HepG2 (cell line): Measurements from ENCODE around the gene MAB21L1. TPM values are rescaled to one million over a fixed set of nuclear protein-coding genes. Genes with fewer than 3 reads are reported as not detected.

ENCODE experiments used
- ATAC-seq: fragments of 200-7000 bp; cut with Tn5 transposase; 3 replicates; pipeline ENCODE4 v1.9.1; 2020; ENCODE audit warnings: mild to moderate bottlenecking, moderate library complexity
- BruUV-seq: library from RNA; stranded (reverse); fragments of 400-500 nt; replicated peaks from 2 replicates; lab custom pipeline; 2021; lab: Mats Ljungman, UMichigan
- CTCF ChIA-PET: fragments of 300-600 bp; formaldehyde crosslinking; extraction: SDS; loops from one replicate; lab custom pipeline; 2021; ENCODE audit warnings: low total read pairs, inconsistent platforms, low intra/inter-chr PET ratio; lab: Yijun Ruan, JAX
- POLR2A ChIA-PET: fragments of 350-600 bp; sonication (Branson Sonifier 250); formaldehyde crosslinking; loops from one replicate; lab custom pipeline; 2020; ENCODE audit warnings: antibody characterized with exemption, inconsistent platforms; lab: Yijun Ruan, JAX
- DNase-seq: peaks from one replicate; pipeline ENCODE4 v3.0.0-alpha.2; 2015; ENCODE audit warnings: low spot score
- FAIRE-seq: peaks from 3 replicates; lab custom pipeline; 2011; peaks lifted over from hg19 to GRCh38; lab: Jason Lieb, UNC
- H2AFZ ChIP-seq: one replicate; pipeline ENCODE4 v1.6.1; 2011; ENCODE audit warnings: low read length, inconsistent platforms
- H3K27ac ChIP-seq: fragments of 300-600 bp; 3 replicates; pipeline ENCODE4 v1.8.0; 2011; ENCODE audit warnings: mixed run types, mild to moderate bottlenecking, mixed read lengths, low read length, inconsistent platforms; ENCODE audit not compliant: insufficient read depth; ENCODE audit errors: extremely low read length
- H3K27me3 ChIP-seq, 2 experiments: fragments of 200-600 bp in 1 of 2; 2 replicates in 1 of 2; 3 replicates in 1 of 2; pipeline versions ENCODE4 v1.6.0 to v1.8.0; 2011; ENCODE audit warnings: low read length in 2 of 2, mild to moderate bottlenecking in 2 of 2, moderate library complexity in 2 of 2, inconsistent platforms in 1 of 2; ENCODE audit not compliant: insufficient read depth in 2 of 2, control insufficient read depth in 1 of 2
- H3K36me3 ChIP-seq, 2 experiments: fragments of 200-600 bp in 1 of 2; replicated peaks in 1 of 2; 2 replicates in 1 of 2; 3 replicates in 1 of 2; pipeline versions ENCODE4 v1.5.1 to v1.8.0; 2011; ENCODE audit warnings: low read length in 2 of 2, inconsistent platforms in 1 of 2; ENCODE audit not compliant: insufficient read depth in 2 of 2, control insufficient read depth in 1 of 2
- H3K4me1 ChIP-seq: 2 replicates; pipeline ENCODE4 v1.5.1; 2012; ENCODE audit warnings: low read length, inconsistent platforms; ENCODE audit not compliant: insufficient read depth
- H3K4me2 ChIP-seq: 2 replicates; pipeline ENCODE4 v1.6.0; 2011; ENCODE audit warnings: low read depth, low read length, inconsistent platforms
- H3K4me3 ChIP-seq, 3 experiments: fragments of 200-600 bp in 1 of 3; sonication (generic), shearing (Covaris generic) in 1 of 3; replicated peaks in 1 of 3; 2 replicates each; pipeline ENCODE4 v1.5.1; 2011 to 2016; ENCODE audit warnings: low read length in 3 of 3, inconsistent platforms in 2 of 3, low read depth in 2 of 3, mild to moderate bottlenecking in 2 of 3, control low read depth in 1 of 3, mixed read lengths in 1 of 3; ENCODE audit not compliant: insufficient read depth in 1 of 3
- H3K79me2 ChIP-seq: one replicate; pipeline ENCODE4 v1.6.1; 2011; ENCODE audit warnings: low read length, inconsistent platforms; ENCODE audit not compliant: insufficient read depth
- H3K9ac ChIP-seq: 2 replicates; pipeline ENCODE4 v1.6.0; 2011; ENCODE audit warnings: mild to moderate bottlenecking, low read depth, low read length, inconsistent platforms; ENCODE audit not compliant: insufficient read depth
- H3K9me3 ChIP-seq: 2 replicates; pipeline ENCODE4 v1.5.1; 2012; ENCODE audit warnings: mild to moderate bottlenecking, low read length
- H4K20me1 ChIP-seq: 2 replicates; pipeline ENCODE4 v1.6.0; 2011; ENCODE audit warnings: inconsistent platforms, mild to moderate bottlenecking, low read length, moderate library complexity; ENCODE audit not compliant: insufficient read depth
- CEBPZ ChIP-seq: IDR thresholded peaks from 2 replicates; pipeline ENCODE4 v1.6.1; 2012; ENCODE audit warnings: low read length, improper control_type of control experiment
- HMGA1 ChIP-seq: sonication (generic); formaldehyde crosslinking; conservative IDR thresholded peaks from 2 replicates; pipeline ENCODE4 v1.4.0; 2020; ENCODE audit warnings: missing genetic modification reagents
- NFYC ChIP-seq: IDR thresholded peaks from 2 replicates; pipeline ENCODE4 v1.6.1; 2016; ENCODE audit warnings: missing genetic modification reagents, missing compliant biosample characterization
- PAWR ChIP-seq: sonication (generic); formaldehyde crosslinking; IDR thresholded peaks from 2 replicates; pipeline ENCODE4 v1.4.0; 2020; ENCODE audit warnings: missing genetic modification reagents, mild to moderate bottlenecking, borderline replicate concordance
- PAX8 ChIP-seq: sonication (generic); formaldehyde crosslinking; IDR thresholded peaks from 2 replicates; pipeline ENCODE4 v1.8.0; 2022; ENCODE audit warnings: mild to moderate bottlenecking, missing genetic modification reagents, borderline replicate concordance
- PHF8 ChIP-seq: sonication (generic); formaldehyde crosslinking; IDR thresholded peaks from 2 replicates; pipeline ENCODE4 v1.5.0; 2020; ENCODE audit warnings: missing genetic modification reagents
- RARA ChIP-seq: IDR thresholded peaks from 2 replicates; pipeline ENCODE4 v1.6.1; 2016; ENCODE audit warnings: missing genetic modification reagents, missing compliant biosample characterization
- ZFAT ChIP-seq: sonication (generic); formaldehyde crosslinking; conservative IDR thresholded peaks from 2 replicates; pipeline ENCODE4 v1.8.1; 2023; ENCODE audit warnings: missing genetic modification reagents, inconsistent platforms
- ZFP82 ChIP-seq: sonication (generic); formaldehyde crosslinking; IDR thresholded peaks from 2 replicates; pipeline ENCODE4 v1.5.1; 2020; ENCODE audit warnings: mild to moderate bottlenecking, missing genetic modification reagents, borderline replicate concordance
- ZKSCAN5 ChIP-seq: sonication (generic); formaldehyde crosslinking; IDR thresholded peaks from 2 replicates; pipeline ENCODE4 v1.5.1; 2020; ENCODE audit warnings: mild to moderate bottlenecking, missing genetic modification reagents
- ZNF136 ChIP-seq: sonication (generic); formaldehyde crosslinking; IDR thresholded peaks from 2 replicates; pipeline ENCODE4 v1.8.1; 2022; ENCODE audit warnings: low read depth, mild to moderate bottlenecking, moderate library complexity, missing genetic modification reagents
- ZNF644 ChIP-seq: IDR thresholded peaks from 2 replicates; pipeline ENCODE4 v1.6.1; 2016; ENCODE audit warnings: low read depth
- ZSCAN31 ChIP-seq: sonication (generic); formaldehyde crosslinking; IDR thresholded peaks from 2 replicates; pipeline ENCODE4 v1.5.0; 2020; ENCODE audit warnings: low read depth, mild to moderate bottlenecking, missing genetic modification reagents
- in situ Hi-C: cut with HindIII; loops from 2 replicates; pipeline ENCODE4 v1.10.0; 2017; ENCODE audit warnings: low pct_unique_long_range_greater_than_20kb; ENCODE audit not compliant: extremely low pct_ligation_motif_present
- intact Hi-C: fragments of 100-400 bp; cut with micrococcal nuclease; formaldehyde crosslinking; loops from one replicate; pipeline ENCODE4 v1.10.0; 2022; ENCODE audit not compliant: unreplicated experiment
- polyA plus RNA-seq, 8 experiments: library from polyadenylated mRNA; depleted of rRNA in 3 of 8; stranded (reverse) in 7 of 8; unstranded in 1 of 8; fragments of >200 nt; fragmentation: Illumina TruSeq in 4 of 8; extraction: Trizol in 4 of 8; gene quantifications; 2 replicates each; pipeline versions ENCODE4 v1.2.1 to v1.2.3, GENCODE V29; 2011 to 2016; ENCODE audit warnings: low read depth in 4 of 8, missing spikeins in 1 of 8, mixed read lengths in 1 of 8; ENCODE audit not compliant: insufficient read depth in 1 of 8
- total RNA-seq, 5 experiments: library from RNA; depleted of rRNA; stranded (reverse); fragments of >200 nt; fragmentation: Illumina TruSeq; extraction: Trizol; gene quantifications; 2 replicates each; pipeline ENCODE4 v1.2.3, GENCODE V29; 2016; ENCODE audit warnings: low read depth in 1 of 5
- TF ChIP-seq, protein P1 (sequence below): sonication (generic); formaldehyde crosslinking; IDR thresholded peaks from 2 replicates; pipeline ENCODE4 v1.4.0; 2020; ENCODE audit warnings: missing genetic modification reagents, borderline replicate concordance
- TF ChIP-seq, protein P2 (sequence below): sonication (generic); formaldehyde crosslinking; IDR thresholded peaks from 2 replicates; pipeline ENCODE4 v1.5.0; 2020; ENCODE audit warnings: mild to moderate bottlenecking, missing genetic modification reagents
- TF ChIP-seq, protein P3 (sequence below): sonication (generic); formaldehyde crosslinking; IDR thresholded peaks from 2 replicates; pipeline ENCODE4 v1.5.0; 2020; ENCODE audit warnings: missing genetic modification reagents

MAB21L1 gene
- total and polyA plus RNA-seq, 2 of the 13 experiments (the other 11 are each of a cell fraction or from before 2014, with no cell fraction given), result not detected

GRCh38 chr13:35473206-35473775 lies 3.2 kb downstream of the MAB21L1 start:
- Histone ChIP-seq H3K4me1 (no peaks in the 10 kb centered on the region), H3K36me3 (no peaks in the 10 kb centered on the region), H3K27ac (no peak overlapping the region), H3K79me2 (no peaks in the 10 kb centered on the region), H3K9ac (no peak overlapping the region), H4K20me1 (no peaks in the 10 kb centered on the region), H3K4me3 (no peak overlapping the region), H3K9me3 (no peaks in the 10 kb centered on the region), H3K4me2 (no peak overlapping the region), H2AFZ (no peak overlapping the region), H3K27me3 (no peaks in the 10 kb centered on the region; a peak in 1 of 5 replicates)
- intact Hi-C loops (no loop called here), in situ Hi-C loops (no loop called here)
- FAIRE-seq, result no peak
- DNase-seq, result no peak
- ATAC-seq, result no peak
- CTCF ChIA-PET, result no interaction called here
- POLR2A ChIA-PET, result no interaction called here
- no TSS peak for BruUV-seq
- no peak for TF ChIP-seq CEBPZ
- TF ChIP-seq ZSCAN31 (CRISPR knock-in tag), result no peak
- TF ChIP-seq ZFP82, result no peak
- no peak for TF ChIP-seq ZKSCAN5 (CRISPR knock-in tag)
- TF ChIP-seq, protein P1, sequence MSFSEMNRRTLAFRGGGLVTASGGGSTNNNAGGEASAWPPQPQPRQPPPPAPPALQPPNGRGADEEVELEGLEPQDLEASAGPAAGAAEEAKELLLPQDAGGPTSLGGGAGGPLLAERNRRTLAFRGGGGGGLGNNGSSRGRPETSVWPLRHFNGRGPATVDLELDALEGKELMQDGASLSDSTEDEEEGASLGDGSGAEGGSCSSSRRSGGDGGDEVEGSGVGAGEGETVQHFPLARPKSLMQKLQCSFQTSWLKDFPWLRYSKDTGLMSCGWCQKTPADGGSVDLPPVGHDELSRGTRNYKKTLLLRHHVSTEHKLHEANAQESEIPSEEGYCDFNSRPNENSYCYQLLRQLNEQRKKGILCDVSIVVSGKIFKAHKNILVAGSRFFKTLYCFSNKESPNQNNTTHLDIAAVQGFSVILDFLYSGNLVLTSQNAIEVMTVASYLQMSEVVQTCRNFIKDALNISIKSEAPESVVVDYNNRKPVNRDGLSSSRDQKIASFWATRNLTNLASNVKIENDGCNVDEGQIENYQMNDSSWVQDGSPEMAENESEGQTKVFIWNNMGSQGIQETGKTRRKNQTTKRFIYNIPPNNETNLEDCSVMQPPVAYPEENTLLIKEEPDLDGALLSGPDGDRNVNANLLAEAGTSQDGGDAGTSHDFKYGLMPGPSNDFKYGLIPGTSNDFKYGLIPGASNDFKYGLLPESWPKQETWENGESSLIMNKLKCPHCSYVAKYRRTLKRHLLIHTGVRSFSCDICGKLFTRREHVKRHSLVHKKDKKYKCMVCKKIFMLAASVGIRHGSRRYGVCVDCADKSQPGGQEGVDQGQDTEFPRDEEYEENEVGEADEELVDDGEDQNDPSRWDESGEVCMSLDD (CRISPR knock-in tag), result no peak
- no peak for TF ChIP-seq NFYC
- TF ChIP-seq, protein P2, sequence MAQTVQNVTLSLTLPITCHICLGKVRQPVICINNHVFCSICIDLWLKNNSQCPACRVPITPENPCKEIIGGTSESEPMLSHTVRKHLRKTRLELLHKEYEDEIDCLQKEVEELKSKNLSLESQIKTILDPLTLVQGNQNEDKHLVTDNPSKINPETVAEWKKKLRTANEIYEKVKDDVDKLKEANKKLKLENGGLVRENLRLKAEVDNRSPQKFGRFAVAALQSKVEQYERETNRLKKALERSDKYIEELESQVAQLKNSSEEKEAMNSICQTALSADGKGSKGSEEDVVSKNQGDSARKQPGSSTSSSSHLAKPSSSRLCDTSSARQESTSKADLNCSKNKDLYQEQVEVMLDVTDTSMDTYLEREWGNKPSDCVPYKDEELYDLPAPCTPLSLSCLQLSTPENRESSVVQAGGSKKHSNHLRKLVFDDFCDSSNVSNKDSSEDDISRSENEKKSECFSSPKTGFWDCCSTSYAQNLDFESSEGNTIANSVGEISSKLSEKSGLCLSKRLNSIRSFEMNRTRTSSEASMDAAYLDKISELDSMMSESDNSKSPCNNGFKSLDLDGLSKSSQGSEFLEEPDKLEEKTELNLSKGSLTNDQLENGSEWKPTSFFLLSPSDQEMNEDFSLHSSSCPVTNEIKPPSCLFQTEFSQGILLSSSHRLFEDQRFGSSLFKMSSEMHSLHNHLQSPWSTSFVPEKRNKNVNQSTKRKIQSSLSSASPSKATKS (CRISPR knock-in tag), result no peak
- TF ChIP-seq ZNF136 (CRISPR knock-in tag), result no peak
- TF ChIP-seq PAX8 (CRISPR knock-in tag), result no peak
- no peak for TF ChIP-seq PAWR (CRISPR knock-in tag)
- no peak for TF ChIP-seq HMGA1 (CRISPR knock-in tag)
- no peak for TF ChIP-seq PHF8 (CRISPR knock-in tag)
- TF ChIP-seq, protein P3, sequence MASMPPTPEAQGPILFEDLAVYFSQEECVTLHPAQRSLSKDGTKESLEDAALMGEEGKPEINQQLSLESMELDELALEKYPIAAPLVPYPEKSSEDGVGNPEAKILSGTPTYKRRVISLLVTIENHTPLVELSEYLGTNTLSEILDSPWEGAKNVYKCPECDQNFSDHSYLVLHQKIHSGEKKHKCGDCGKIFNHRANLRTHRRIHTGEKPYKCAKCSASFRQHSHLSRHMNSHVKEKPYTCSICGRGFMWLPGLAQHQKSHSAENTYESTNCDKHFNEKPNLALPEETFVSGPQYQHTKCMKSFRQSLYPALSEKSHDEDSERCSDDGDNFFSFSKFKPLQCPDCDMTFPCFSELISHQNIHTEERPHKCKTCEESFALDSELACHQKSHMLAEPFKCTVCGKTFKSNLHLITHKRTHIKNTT, result no peak
- TF ChIP-seq RARA (CRISPR knock-in tag), result no peak
- no peak for TF ChIP-seq ZNF644 (CRISPR knock-in tag)
- no peak for TF ChIP-seq ZFAT (CRISPR knock-in tag)
